Upper lobe of left lung (tissue), 4 donors: ENCODE measurements around the gene VPS13D.

Experiments
- CTCF ChIP-seq, 6 experiments: fragments of 450-650 bp in 4 of 6; fragments of 200-600 bp in 2 of 6; sonication (generic) in 2 of 6; IDR thresholded peaks; one replicate each; pipeline ENCODE4 v1.5.1; 2016 to 2019; ENCODE audit warnings: antibody characterized with exemption in 6 of 6
- EP300 ChIP-seq, 4 donors: sonication (generic); formaldehyde crosslinking; IDR thresholded peaks; one replicate each; pipeline ENCODE4 v1.5.1; 2017; ENCODE audit warnings: antibody characterized with exemption in 4 of 4, control low read depth in 2 of 4
- POLR2AphosphoS5 ChIP-seq, 2 donors: sonication (generic); formaldehyde crosslinking; IDR thresholded peaks; one replicate each; pipeline ENCODE4 v1.5.1; 2017; ENCODE audit warnings: antibody characterized with exemption in 2 of 2

GRCh38 chr1:12251442-12251841, 21.6 kb downstream of the VPS13D start:
- TF ChIP-seq POLR2AphosphoS5 (IDR thresholded peaks at IDR 0.05), result no peak
- no peak for TF ChIP-seq CTCF (IDR thresholded peaks at IDR 0.05)
- TF ChIP-seq EP300 (IDR thresholded peaks at IDR 0.05), result no peak
